Cardiac muscle cell (in vitro differentiated cells and primary cell): ENCODE results near the gene ZAR1L. TPM values are rescaled to one million over a fixed set of nuclear protein-coding genes. Genes with fewer than 3 reads are reported as not detected.

Source experiments
- DNase-seq, 2 donors: peaks; one replicate each; pipeline versions ENCODE4 v3.0.0 to v3.0.0-alpha.2; 2010 to 2017; ENCODE audit warnings: low read depth in 1 of 2, low spot score in 1 of 2
- H3K27ac ChIP-seq: fragments of 200-600 bp; sonication (generic); 2 replicates; pipeline ENCODE4 v1.5.1; 2016
- H3K27me3 ChIP-seq: fragments of 200-600 bp; sonication (generic); 2 replicates; pipeline ENCODE4 v1.6.0; 2016; ENCODE audit warnings: control low read depth
- H3K36me3 ChIP-seq: fragments of 200-600 bp; sonication (generic); 2 replicates; pipeline ENCODE4 v1.5.1; 2016; ENCODE audit warnings: control low read depth
- H3K4me1 ChIP-seq: fragments of 200-600 bp; sonication (generic); 2 replicates; pipeline ENCODE4 v1.8.1; 2017; ENCODE audit warnings: low read depth, mild to moderate bottlenecking, mixed run types
- H3K4me3 ChIP-seq: fragments of 200-600 bp; sonication (generic); 2 replicates; pipeline ENCODE4 v1.5.1; 2016; ENCODE audit warnings: mild to moderate bottlenecking
- H3K9me3 ChIP-seq: fragments of 200-600 bp; sonication (generic); 2 replicates; pipeline ENCODE4 v1.5.1; 2017; ENCODE audit warnings: low read depth, mild to moderate bottlenecking, control low read depth
- CTCF ChIP-seq: IDR thresholded peaks from 2 replicates; pipeline ENCODE4 v1.5.1; 2012; ENCODE audit warnings: low read depth, mild to moderate bottlenecking, low read length
- polyA plus RNA-seq: library from polyadenylated mRNA; unstranded; fragments of >200 nt; fragmentation: Nextera tagmentation; extraction: Ambion mirVana; gene quantifications from 2 replicates; pipeline ENCODE4 v1.2.1, GENCODE V29; 2016
- total RNA-seq: library from RNA; depleted of rRNA; stranded (reverse); fragments of >200 nt; gene quantifications from 2 replicates; pipeline ENCODE4 v1.2.3, GENCODE V29; 2016

Gene ZAR1L
- total and polyA plus RNA-seq, 2 experiments from 2014 or later = not detected

- no peak for DNase-seq
- H3K27ac ChIP-seq = no peak overlapping the region
- H3K9me3 ChIP-seq = no peaks in the 10 kb centered on the region
- no peak overlapping the region for H3K4me3 ChIP-seq
- H3K4me1 ChIP-seq = peaks cover 14% of the 10 kb centered on the region
- no peak for TF ChIP-seq CTCF
- H3K27me3 ChIP-seq = no peaks in the 10 kb centered on the region
- H3K36me3 ChIP-seq = no peaks in the 10 kb centered on the region
Measured at GRCh38 chr13:32262619-32263018, 52.5 kb downstream of the ZAR1L start.

DNA sequence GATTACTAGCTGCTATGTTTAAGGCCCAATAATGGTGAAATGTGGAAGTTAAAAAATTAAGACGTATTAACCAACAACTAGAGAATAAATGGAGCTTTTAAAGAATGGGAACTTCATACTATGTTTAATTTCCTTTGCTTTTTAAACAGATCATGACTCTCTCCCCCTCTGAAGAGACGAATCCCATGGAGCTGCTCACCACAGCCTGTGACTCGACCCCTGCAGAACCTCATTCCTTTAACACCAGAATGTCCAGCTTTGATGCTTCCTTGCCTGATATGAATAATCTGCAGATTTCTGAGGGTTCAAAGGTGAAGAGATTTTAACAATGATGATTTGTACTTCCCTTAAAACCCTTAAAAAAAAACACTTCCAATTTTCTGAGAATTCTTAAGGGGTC lies 53.0 kb downstream of the ZAR1L start:
- Histone ChIP-seq H3K27ac (no peak overlapping the region), H3K36me3 (no peaks in the 10 kb centered on the region), H3K4me1 (peaks cover 17% of the 10 kb centered on the region), H3K9me3 (no peaks in the 10 kb centered on the region), H3K4me3 (no peak overlapping the region), H3K27me3 (no peaks in the 10 kb centered on the region)
- no peak for TF ChIP-seq CTCF
- no peak for DNase-seq

GRCh38 chr13:32261567-32261966 lies 53.6 kb downstream of the ZAR1L start:
- Histone ChIP-seq H3K27ac (no peak overlapping the region), H3K4me3 (no peak overlapping the region), H3K27me3 (no peaks in the 10 kb centered on the region), H3K9me3 (no peaks in the 10 kb centered on the region), H3K4me1 (peaks cover 19% of the 10 kb centered on the region), H3K36me3 (no peaks in the 10 kb centered on the region)
- no peak for TF ChIP-seq CTCF
- DNase-seq = peak; percentile 26 to 97

- TF ChIP-seq CTCF = no peak
- Histone ChIP-seq H3K36me3 (no peaks in the 10 kb centered on the region), H3K9me3 (no peaks in the 10 kb centered on the region), H3K4me3 (no peak overlapping the region), H3K27me3 (no peaks in the 10 kb centered on the region), H3K4me1 (peaks cover 19% of the 10 kb centered on the region), H3K27ac (no peak overlapping the region)
- DNase-seq = no peak
Measured at GRCh38 chr13:32259116-32259515, 56.0 kb downstream of the ZAR1L start.

- DNase-seq = no peak
- Histone ChIP-seq H3K27me3 (no peaks in the 10 kb centered on the region), H3K4me1 (peaks cover 19% of the 10 kb centered on the region), H3K4me3 (no peak overlapping the region), H3K36me3 (no peaks in the 10 kb centered on the region), H3K27ac (no peak overlapping the region), H3K9me3 (no peaks in the 10 kb centered on the region)
- TF ChIP-seq CTCF = no peak
Measured at GRCh38 chr13:32257649-32258048, 57.5 kb downstream of the ZAR1L start.

- H3K27me3 ChIP-seq = no peaks in the 10 kb centered on the region
- no peaks in the 10 kb centered on the region for H3K9me3 ChIP-seq
- no peak overlapping the region for H3K27ac ChIP-seq
- peaks cover 11% of the 10 kb centered on the region for H3K4me1 ChIP-seq
- no peak overlapping the region for H3K4me3 ChIP-seq
- no peaks in the 10 kb centered on the region for H3K36me3 ChIP-seq
- DNase-seq = no peak
- no peak for TF ChIP-seq CTCF
Measured at GRCh38 chr13:32256243-32256642, 58.9 kb downstream of the ZAR1L start.
